Spleen (tissue), 7 donors: Measurements from ENCODE around the gene GPBP1.

ENCODE experiments used
- POLR2A ChIP-seq, 3 donors: fragments of 450-650 bp; IDR thresholded peaks; one replicate each; pipeline ENCODE4 v1.5.1; 2017; ENCODE audit warnings: antibody characterized with exemption in 3 of 3, mild to moderate bottlenecking in 1 of 3
- POLR2AphosphoS5 ChIP-seq, 3 donors: sonication (generic); formaldehyde crosslinking; IDR thresholded peaks; one replicate each; pipeline ENCODE4 v1.5.1; 2017; ENCODE audit warnings: antibody characterized with exemption in 3 of 3
- TF ChIP-seq, protein P1 (sequence below), 11 experiments: fragments of 200-600 bp in 7 of 11; fragments of 450-650 bp in 4 of 11; sonication (generic) in 4 of 11; IDR thresholded peaks in 8 of 11; conservative IDR thresholded peaks in 3 of 11; 1 replicate in 7 of 11; 2 replicates in 4 of 11; pipeline versions ENCODE4 v1.4.0 to v1.8.0; 2016 to 2021; ENCODE audit warnings: antibody characterized with exemption in 11 of 11, inconsistent platforms in 4 of 11, mild to moderate bottlenecking in 1 of 11
- donor health status: DM: no; HTN: no; CAD: no; lungs with moderate emphysema.
- donor health status: DM: no; HTN: no; CAD: no.
- donor health status: DM: no; HTN: no; CAD: no.

DNA sequence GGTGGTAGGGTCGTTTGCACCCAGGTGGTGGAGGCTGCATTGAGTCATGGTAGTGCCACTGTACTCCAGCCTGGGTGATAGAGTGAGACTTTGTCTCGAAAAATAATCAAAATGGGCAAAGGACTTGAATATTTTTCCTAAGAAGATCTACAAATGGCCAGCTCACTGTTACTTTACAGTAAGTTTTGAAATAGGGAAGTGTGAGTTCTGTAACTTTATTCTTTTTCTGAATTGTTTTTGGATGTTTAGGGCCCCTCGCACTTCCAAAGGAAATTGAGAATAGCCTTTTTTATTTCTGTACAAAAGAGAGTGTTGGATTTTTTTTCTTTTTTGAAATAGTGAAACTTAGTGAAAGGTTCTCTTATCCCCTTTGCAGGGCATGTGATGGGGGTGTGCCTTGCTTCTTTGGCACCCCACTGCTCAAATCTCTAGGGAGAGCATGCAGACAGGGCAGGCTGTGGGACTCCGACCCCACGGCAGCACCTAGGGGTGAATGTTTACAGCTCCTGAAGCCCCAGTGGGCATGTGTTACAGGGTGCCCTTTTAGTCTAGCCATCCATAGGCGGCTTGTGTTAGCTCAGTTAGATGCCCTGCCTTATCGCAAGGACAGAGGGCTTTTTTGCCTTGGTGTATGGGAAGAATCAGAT is 33.3 kb downstream of the GPBP1 start:
- no peak for TF ChIP-seq POLR2AphosphoS5 (IDR thresholded peaks at IDR 0.05)
- TF ChIP-seq, protein P1, sequence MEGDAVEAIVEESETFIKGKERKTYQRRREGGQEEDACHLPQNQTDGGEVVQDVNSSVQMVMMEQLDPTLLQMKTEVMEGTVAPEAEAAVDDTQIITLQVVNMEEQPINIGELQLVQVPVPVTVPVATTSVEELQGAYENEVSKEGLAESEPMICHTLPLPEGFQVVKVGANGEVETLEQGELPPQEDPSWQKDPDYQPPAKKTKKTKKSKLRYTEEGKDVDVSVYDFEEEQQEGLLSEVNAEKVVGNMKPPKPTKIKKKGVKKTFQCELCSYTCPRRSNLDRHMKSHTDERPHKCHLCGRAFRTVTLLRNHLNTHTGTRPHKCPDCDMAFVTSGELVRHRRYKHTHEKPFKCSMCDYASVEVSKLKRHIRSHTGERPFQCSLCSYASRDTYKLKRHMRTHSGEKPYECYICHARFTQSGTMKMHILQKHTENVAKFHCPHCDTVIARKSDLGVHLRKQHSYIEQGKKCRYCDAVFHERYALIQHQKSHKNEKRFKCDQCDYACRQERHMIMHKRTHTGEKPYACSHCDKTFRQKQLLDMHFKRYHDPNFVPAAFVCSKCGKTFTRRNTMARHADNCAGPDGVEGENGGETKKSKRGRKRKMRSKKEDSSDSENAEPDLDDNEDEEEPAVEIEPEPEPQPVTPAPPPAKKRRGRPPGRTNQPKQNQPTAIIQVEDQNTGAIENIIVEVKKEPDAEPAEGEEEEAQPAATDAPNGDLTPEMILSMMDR (IDR thresholded peaks at IDR 0.05 in 8 of 11, conservative IDR thresholded peaks at IDR 0.05 in 3 of 11) = no peak
- TF ChIP-seq POLR2A (IDR thresholded peaks at IDR 0.05) = no peak
